CD4-positive, CD25-positive, alpha-beta regulatory T cell (primary cell): ENCODE measurements around the gene ORAI3. TPM values are rescaled to one million over a fixed set of nuclear protein-coding genes. Genes with fewer than 3 reads are reported as not detected.

Experiments
- ATAC-seq, 2 donors: fragments of 150-1000 bp; cut with Tn5 transposase; one replicate each; pipeline ENCODE4 v1.10.0; 2021; ENCODE audit warnings: low read depth in 2 of 2, moderate number of reproducible peaks in 2 of 2, moderate library complexity in 1 of 2
- DNase-seq, 3 donors: peaks; one replicate each; pipeline versions ENCODE4 v3.0.0 to v3.0.0-alpha.2; 2012 to 2022; ENCODE audit warnings: mixed read lengths in 1 of 3
- H3K27ac ChIP-seq: one replicate; pipeline ENCODE4 v1.7.0; 2013; ENCODE audit warnings: mild to moderate bottlenecking, low read length; ENCODE audit not compliant: insufficient read depth, poor library complexity, severe bottlenecking
- H3K27me3 ChIP-seq: one replicate; pipeline ENCODE4 v1.7.0; 2013; ENCODE audit warnings: low read length; ENCODE audit not compliant: control insufficient read depth, insufficient read depth
- H3K36me3 ChIP-seq: one replicate; pipeline ENCODE4 v1.7.0; 2013; ENCODE audit warnings: mild to moderate bottlenecking, low read length, moderate library complexity; ENCODE audit not compliant: control insufficient read depth, insufficient read depth
- H3K4me1 ChIP-seq: 2 replicates; pipeline ENCODE4 v1.7.0; 2013; ENCODE audit warnings: mild to moderate bottlenecking, low read length; ENCODE audit not compliant: insufficient read depth, control insufficient read depth, poor library complexity, severe bottlenecking
- H3K4me3 ChIP-seq: one replicate; pipeline ENCODE4 v1.7.0; 2013; ENCODE audit warnings: low read depth, mild to moderate bottlenecking, low read length, moderate library complexity
- H3K9me3 ChIP-seq, 2 experiments: 1 replicate in 1 of 2; 2 replicates in 1 of 2; pipeline ENCODE4 v1.7.0; 2013; ENCODE audit warnings: low read length in 2 of 2, mild to moderate bottlenecking in 1 of 2, moderate library complexity in 1 of 2; ENCODE audit not compliant: control insufficient read depth in 2 of 2
- H3K27ac Mint-ChIP-seq, 3 donors: one replicate each; pipeline ENCODE4 v1.8.0; 2020 to 2022; ENCODE audit warnings: mild to moderate bottlenecking in 3 of 3, mixed read lengths in 3 of 3, moderate library complexity in 2 of 3
- H3K27me3 Mint-ChIP-seq: one replicate; pipeline ENCODE4 v1.8.0; 2022; ENCODE audit warnings: mild to moderate bottlenecking, mixed read lengths
- H3K36me3 Mint-ChIP-seq: one replicate; pipeline ENCODE4 v1.8.0; 2020; ENCODE audit warnings: mixed read lengths
- H3K4me1 Mint-ChIP-seq, 4 donors: one replicate each; pipeline ENCODE4 v1.8.0; 2020 to 2022; ENCODE audit warnings: mixed read lengths in 4 of 4, mild to moderate bottlenecking in 1 of 4
- H3K4me3 Mint-ChIP-seq, 4 donors: one replicate each; pipeline ENCODE4 v1.8.0; 2020 to 2022; ENCODE audit warnings: mild to moderate bottlenecking in 4 of 4, mixed read lengths in 4 of 4, moderate library complexity in 3 of 4
- H3K9me3 Mint-ChIP-seq, 7 donors: one replicate each; pipeline ENCODE4 v1.8.0; 2020 to 2022; ENCODE audit warnings: mixed read lengths in 7 of 7, mild to moderate bottlenecking in 3 of 7, moderate library complexity in 2 of 7
- polyA plus RNA-seq, 4 donors: library from polyadenylated mRNA; unstranded; fragments of 300-500 nt; fragmentation: Illumina TruSeq; gene quantifications; one replicate each; pipeline ENCODE4 v1.2.3, GENCODE V29; 2021
- total RNA-seq: library from RNA; stranded (reverse); gene quantifications from one replicate; pipeline ENCODE4 v1.2.3, GENCODE V29; 2022

Gene ORAI3
- total and polyA plus RNA-seq, 5 donors from 2014 or later: 7.7 to 34.7 (median 31.4) TPM

DNA sequence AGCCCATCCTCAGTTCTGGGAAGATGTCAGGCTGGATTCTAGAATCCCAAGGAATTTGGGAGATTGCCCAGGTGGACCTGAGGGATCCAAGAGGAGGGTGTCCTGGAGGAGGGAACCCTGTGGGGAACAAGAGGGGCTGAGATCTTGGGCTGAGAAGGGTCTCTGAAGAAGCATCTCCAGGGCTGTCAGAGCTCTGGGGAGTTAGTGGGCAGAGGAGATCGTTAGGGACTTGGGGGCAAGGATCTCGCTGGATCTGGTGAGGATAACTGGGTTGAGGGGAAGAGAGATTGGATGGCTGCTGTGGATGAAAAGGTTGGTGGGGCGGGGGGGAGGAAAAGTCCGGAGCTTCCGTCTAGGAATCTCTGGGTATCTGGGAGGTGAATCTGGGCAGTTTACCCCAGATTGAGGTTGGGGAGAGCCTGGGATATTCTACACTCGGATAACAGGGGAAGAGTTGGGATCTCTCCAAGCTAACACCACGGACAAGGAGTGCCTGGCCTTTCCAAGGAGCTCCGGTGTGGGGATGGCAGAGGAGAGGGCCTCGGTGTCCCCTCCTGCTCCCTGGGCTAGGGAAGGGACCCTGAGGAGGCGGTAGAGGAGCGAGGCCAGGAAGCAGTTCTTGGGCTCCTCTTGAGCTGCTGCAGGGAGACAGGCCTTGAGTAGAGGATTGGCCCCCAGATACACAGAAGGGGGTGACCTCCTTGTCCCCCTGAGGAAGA, 23.8 kb upstream of the ORAI3 start:
- Histone ChIP-seq H3K27me3 (no peaks in the 10 kb centered on the region), H3K4me1 (peaks cover 27% of the 10 kb centered on the region), H3K4me3 (no peak overlapping the region), H3K9me3 (no peaks in the 10 kb centered on the region), H3K27ac (peak overlapping the region; percentile 33), H3K36me3 (no peaks in the 10 kb centered on the region)
- Mint-ChIP-seq H3K4me1 (peaks cover 0 to 27% (median 7%) of the 10 kb centered on the region in 4 donors), H3K4me3 (peak overlapping the region; percentile 45 to 74 (median 66)), H3K9me3 (no peaks in the 10 kb centered on the region), H3K27ac (peak overlapping the region in 1 of 3 donors; percentile 46), H3K36me3 (no peaks in the 10 kb centered on the region), H3K27me3 (no peaks in the 10 kb centered on the region)
- ATAC-seq (no peak), DNase-seq (no peak)

DNA sequence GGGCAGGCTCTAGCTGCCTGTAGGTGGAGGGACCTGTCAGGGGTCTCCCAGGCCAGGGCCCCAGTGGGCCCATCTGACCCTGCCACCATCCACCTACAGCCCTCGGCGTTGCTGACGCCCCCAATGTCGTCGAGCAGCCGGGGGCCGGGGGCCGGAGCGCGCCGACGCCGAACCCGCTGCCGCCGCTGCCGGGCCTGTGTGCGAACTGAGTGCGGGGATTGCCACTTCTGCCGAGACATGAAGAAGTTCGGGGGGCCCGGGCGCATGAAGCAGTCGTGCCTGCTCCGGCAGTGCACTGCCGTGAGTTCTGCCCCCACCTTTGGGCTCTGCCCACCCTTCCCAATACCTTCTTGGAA, 23.3 kb upstream of the ORAI3 start:
- H3K4me1 ChIP-seq: peaks cover 27% of the 10 kb centered on the region
- H3K27ac ChIP-seq: no peak overlapping the region
- no peak overlapping the region for H3K4me3 ChIP-seq
- H3K27me3 ChIP-seq: no peaks in the 10 kb centered on the region
- no peak for ATAC-seq
- H3K27ac Mint-ChIP-seq: peak overlapping the region in 1 of 3 donors; percentile 55
- peaks cover 2% of the 10 kb centered on the region for H3K36me3 Mint-ChIP-seq
- no peak for DNase-seq
- H3K36me3 ChIP-seq: no peaks in the 10 kb centered on the region
- no peaks in the 10 kb centered on the region for H3K9me3 Mint-ChIP-seq
- no peaks in the 10 kb centered on the region for H3K27me3 Mint-ChIP-seq
- H3K4me3 Mint-ChIP-seq: peak overlapping the region in 3 of 4 donors; percentile 57 to 95 (median 73)
- H3K4me1 Mint-ChIP-seq: peaks cover 3 to 27% (median 7%) of the 10 kb centered on the region in 4 donors
- no peaks in the 10 kb centered on the region for H3K9me3 ChIP-seq

DNA sequence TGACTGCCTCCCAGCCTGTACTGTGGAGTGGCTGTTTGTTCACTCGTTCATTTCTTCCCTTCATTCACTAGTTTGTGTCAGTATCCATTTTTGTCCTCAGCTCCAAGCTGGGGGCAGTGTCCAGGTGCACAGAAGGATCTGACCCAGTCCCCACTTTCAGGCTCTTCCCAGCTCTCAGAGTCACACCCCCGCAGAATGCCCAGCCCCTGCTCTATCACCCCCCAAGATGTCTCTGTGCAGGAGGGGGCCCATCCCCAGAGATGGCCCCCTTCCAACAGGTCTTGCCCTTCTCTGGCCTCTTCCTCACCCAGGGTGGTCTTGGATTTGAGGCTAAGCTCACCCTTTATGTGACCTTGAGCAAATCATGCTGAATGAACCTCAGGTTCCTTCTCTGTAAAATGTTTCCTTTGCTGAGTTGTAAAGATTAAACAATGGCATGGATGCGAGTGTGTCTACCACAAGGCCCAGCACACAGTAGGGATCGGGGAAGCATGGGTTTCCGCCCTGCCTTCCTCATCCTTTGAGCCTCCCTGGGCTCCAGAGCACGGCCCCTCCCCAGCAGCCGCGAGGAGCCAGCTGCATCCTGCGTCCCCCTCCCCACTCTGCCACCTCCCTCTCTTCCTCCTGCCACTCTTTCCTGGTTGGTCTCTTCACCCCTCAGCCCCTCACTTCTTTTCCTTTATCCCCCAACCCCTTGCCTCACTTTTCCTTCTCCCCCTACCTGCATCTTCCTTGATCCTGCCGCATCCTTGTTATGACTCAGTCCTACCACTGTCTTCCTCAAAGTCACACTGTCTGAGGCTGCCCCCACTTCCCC, 22.7 kb upstream of the ORAI3 start:
- Mint-ChIP-seq H3K4me3 (peak overlapping the region; percentile 57 to 95 (median 70)), H3K27ac (peak overlapping the region in 2 of 3 donors; percentile 55 to 93), H3K9me3 (no peaks in the 10 kb centered on the region), H3K27me3 (no peaks in the 10 kb centered on the region), H3K36me3 (peaks cover 8% of the 10 kb centered on the region), H3K4me1 (peaks cover 4 to 27% (median 7%) of the 10 kb centered on the region in 4 donors)
- H3K4me3 ChIP-seq: no peak overlapping the region
- H3K36me3 ChIP-seq: no peaks in the 10 kb centered on the region
- ATAC-seq (no peak), DNase-seq (no peak)
- no peaks in the 10 kb centered on the region for H3K27me3 ChIP-seq
- peaks cover 26% of the 10 kb centered on the region for H3K4me1 ChIP-seq
- no peaks in the 10 kb centered on the region for H3K9me3 ChIP-seq
- H3K27ac ChIP-seq: no peak overlapping the region

DNA sequence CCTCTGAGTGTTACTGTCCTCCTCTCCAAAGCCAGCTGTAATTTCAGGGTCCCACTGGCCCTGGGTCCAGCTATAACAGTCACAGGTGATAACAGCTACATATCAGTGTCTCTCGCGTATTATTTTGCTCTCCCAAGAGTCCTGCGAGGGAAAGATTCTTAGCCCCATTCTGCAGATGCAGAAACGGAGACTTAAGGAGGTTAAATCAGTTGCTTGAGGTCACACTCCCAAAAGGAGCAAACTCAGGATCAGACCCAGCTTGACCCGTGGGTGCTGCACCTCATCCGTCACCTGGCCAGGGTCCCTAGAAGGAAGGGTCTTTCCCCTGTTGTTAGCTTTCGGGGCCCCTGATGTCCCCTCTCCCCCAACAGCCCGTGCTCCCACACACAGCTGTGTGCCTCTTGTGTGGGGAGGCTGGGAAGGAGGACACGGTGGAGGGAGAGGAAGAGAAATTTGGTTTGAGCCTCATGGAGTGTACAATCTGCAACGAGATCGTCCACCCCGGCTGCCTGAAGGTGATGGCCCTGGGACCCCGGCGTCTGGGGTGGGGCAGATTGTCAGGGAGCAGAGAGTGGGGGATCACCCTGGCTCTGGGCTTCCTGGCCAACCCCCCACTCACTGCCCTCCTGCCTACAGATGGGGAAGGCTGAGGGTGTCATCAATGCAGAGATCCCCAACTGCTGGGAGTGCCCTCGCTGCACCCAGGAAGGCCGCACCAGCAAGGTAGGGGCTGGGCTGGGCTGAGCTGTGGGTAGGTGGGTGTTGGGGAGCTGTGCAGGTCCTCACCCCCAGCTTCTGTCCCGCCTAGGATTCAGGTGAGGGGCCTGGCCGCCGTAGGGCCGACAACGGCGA, 21.7 kb upstream of the ORAI3 start:
- H3K27ac ChIP-seq: no peak overlapping the region
- H3K27me3 ChIP-seq: no peaks in the 10 kb centered on the region
- no peak overlapping the region for H3K4me3 ChIP-seq
- ATAC-seq: no peak
- peaks cover 17% of the 10 kb centered on the region for H3K4me1 ChIP-seq
- Mint-ChIP-seq H3K27me3 (no peaks in the 10 kb centered on the region), H3K9me3 (no peaks in the 10 kb centered on the region), H3K36me3 (peaks cover 9% of the 10 kb centered on the region), H3K27ac (peak overlapping the region in 2 of 3 donors; percentile 55 to 88), H3K4me3 (peak overlapping the region in 3 of 4 donors; percentile 11 to 39 (median 20)), H3K4me1 (peaks cover 4 to 22% (median 7%) of the 10 kb centered on the region in 4 donors)
- H3K36me3 ChIP-seq: peaks cover 2% of the 10 kb centered on the region
- H3K9me3 ChIP-seq: no peaks in the 10 kb centered on the region
- DNase-seq: no peak

DNA sequence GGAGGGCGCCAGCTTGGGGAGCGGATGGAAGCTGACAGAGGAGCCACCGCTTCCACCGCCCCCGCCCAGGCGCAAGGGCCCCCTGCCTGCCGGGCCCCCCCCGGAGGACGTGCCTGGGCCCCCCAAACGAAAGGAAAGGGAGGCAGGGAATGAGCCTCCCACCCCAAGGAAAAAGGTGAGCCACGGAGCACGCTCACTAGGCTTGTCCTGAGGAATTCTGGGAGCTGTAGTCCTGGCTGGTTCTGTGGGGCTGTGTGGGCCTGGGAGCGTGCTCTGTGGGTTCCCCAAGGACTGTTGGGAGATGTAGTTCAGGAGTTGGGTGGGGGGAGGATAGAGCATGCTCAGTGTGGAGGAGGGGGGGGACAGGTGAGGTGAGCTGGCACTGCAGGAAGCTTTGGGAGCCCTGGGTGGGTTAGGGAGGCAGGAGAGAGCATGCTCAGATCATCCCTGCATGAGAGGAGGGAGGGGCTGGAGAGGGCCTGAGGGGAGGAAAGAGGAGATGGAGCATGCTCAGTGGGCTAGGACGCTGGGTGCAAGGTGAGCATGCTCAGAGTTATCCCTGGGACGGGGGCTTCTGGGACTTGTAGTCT, 21.0 kb upstream of the ORAI3 start:
- H3K27ac ChIP-seq: no peak overlapping the region
- H3K27me3 Mint-ChIP-seq: no peaks in the 10 kb centered on the region
- no peaks in the 10 kb centered on the region for H3K9me3 Mint-ChIP-seq
- H3K27me3 ChIP-seq: no peaks in the 10 kb centered on the region
- H3K36me3 ChIP-seq: peaks cover 6% of the 10 kb centered on the region
- H3K4me1 ChIP-seq: peaks cover 16% of the 10 kb centered on the region
- ATAC-seq (no peak), DNase-seq (peak in 1 of 3 donors; percentile 50)
- H3K4me3 ChIP-seq: no peak overlapping the region
- no peaks in the 10 kb centered on the region for H3K9me3 ChIP-seq
- H3K27ac Mint-ChIP-seq: peak overlapping the region in 1 of 3 donors; percentile 36
- H3K36me3 Mint-ChIP-seq: peaks cover 14% of the 10 kb centered on the region
- H3K4me1 Mint-ChIP-seq: peaks cover 4 to 19% (median 7%) of the 10 kb centered on the region in 4 donors
- H3K4me3 Mint-ChIP-seq: peak overlapping the region in 1 of 4 donors; percentile 25

DNA sequence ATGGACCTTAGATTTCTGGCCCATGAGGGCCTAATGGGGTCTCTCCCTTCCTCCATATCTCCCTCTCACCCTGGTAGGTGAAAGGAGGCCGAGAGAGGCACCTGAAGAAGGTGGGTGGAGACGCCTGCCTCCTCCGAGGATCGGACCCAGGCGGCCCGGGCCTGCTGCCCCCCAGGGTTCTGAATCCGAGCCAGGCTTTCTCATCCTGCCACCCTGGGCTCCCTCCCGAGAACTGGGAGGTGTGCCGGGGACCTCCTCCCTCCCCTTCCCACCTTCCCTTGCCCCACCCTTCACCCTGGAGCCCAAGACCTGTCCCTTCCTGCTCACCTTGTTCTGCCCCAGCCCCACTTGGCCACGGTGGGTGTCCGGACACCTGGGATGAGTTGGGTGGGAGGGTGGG, 20.5 kb upstream of the ORAI3 start:
- Histone ChIP-seq H3K36me3 (peaks cover 6% of the 10 kb centered on the region), H3K4me3 (no peak overlapping the region), H3K27ac (no peak overlapping the region), H3K9me3 (no peaks in the 10 kb centered on the region), H3K4me1 (peaks cover 16% of the 10 kb centered on the region), H3K27me3 (no peaks in the 10 kb centered on the region)
- peak overlapping the region in 1 of 4 donors; percentile 35 for H3K4me3 Mint-ChIP-seq
- no peak overlapping the region for H3K27ac Mint-ChIP-seq
- no peak for ATAC-seq
- H3K4me1 Mint-ChIP-seq: peaks cover 4 to 15% (median 7%) of the 10 kb centered on the region in 4 donors
- H3K9me3 Mint-ChIP-seq: no peaks in the 10 kb centered on the region
- no peaks in the 10 kb centered on the region for H3K27me3 Mint-ChIP-seq
- peaks cover 14% of the 10 kb centered on the region for H3K36me3 Mint-ChIP-seq
- DNase-seq: no peak

DNA sequence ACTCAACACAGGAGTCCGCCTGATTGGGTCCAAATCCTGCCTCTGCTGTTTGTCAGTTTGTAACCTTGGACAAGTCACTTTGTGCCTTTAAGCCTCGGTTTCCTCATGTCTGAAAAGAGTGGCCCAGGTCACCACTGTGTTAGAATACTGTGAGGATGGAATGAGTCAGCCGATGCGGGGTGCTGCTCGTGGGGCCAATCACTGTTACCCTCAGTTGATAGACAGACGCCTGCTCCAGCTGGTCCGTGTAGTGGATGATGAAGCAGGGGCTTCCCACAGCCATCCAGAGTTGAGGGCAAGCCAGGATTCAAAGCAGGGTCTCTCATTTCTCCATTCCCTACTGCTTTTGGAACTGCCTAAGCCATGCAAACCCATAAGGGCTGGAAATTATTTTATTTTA, 19.7 kb upstream of the ORAI3 start:
- Mint-ChIP-seq H3K36me3 (peaks cover 14% of the 10 kb centered on the region), H3K4me1 (peaks cover 4 to 15% (median 7%) of the 10 kb centered on the region in 4 donors), H3K27me3 (no peaks in the 10 kb centered on the region), H3K27ac (no peak overlapping the region), H3K9me3 (no peaks in the 10 kb centered on the region), H3K4me3 (peak overlapping the region in 1 of 4 donors; percentile 35)
- ATAC-seq (no peak), DNase-seq (no peak)
- Histone ChIP-seq H3K36me3 (peaks cover 6% of the 10 kb centered on the region), H3K4me3 (no peak overlapping the region), H3K9me3 (no peaks in the 10 kb centered on the region), H3K27me3 (no peaks in the 10 kb centered on the region), H3K27ac (no peak overlapping the region), H3K4me1 (peaks cover 8% of the 10 kb centered on the region)
